ENCODE results near the gene ACTL8. TPM values are rescaled to one million over a fixed set of nuclear protein-coding genes. Genes with fewer than 3 reads are reported as not detected.

The ACTL8 gene
- total RNA-seq, 2 experiments from 2014 or later = not detected

Other genes with a start within 250 kb of the ACTL8 start
- gene ARHGEF10L, start 215.6 kb upstream of the ACTL8 start, total RNA-seq = not detected

All from activated CD8-positive, alpha-beta T cell treated with anti-CD3 and anti-CD28 coated beads, Interleukin-2, amount 10 ng/mL, durations not matched to agents 7 days and 5 days (primary cell).